Kidney (tissue), 14 donors: Measurements from ENCODE around the gene LYST. TPM values are rescaled to one million over a fixed set of nuclear protein-coding genes. Genes with fewer than 3 reads are reported as not detected.

ENCODE experiments used
- DNase-seq, 5 donors: peaks; one replicate each; pipeline ENCODE4 v3.0.0-alpha.2; 2013 to 2020
- FAIRE-seq: peaks from 2 replicates; lab custom pipeline; 2012; peaks lifted over from hg19 to GRCh38; lab: Jason Lieb, UNC
- H3K27ac ChIP-seq, 2 donors: one replicate each; pipeline ENCODE4 v1.7.0; 2013; ENCODE audit warnings: low read depth in 2 of 2, low read length in 2 of 2, inconsistent platforms in 1 of 2
- H3K27me3 ChIP-seq: one replicate; pipeline ENCODE4 v1.7.1; 2013; ENCODE audit warnings: low read length, inconsistent platforms; ENCODE audit not compliant: control insufficient read depth, insufficient read depth
- H3K36me3 ChIP-seq, 3 donors: one replicate each; pipeline versions ENCODE4 v1.7.0 to v1.7.1; 2013; ENCODE audit warnings: low read length in 3 of 3, control low read depth in 1 of 3, inconsistent platforms in 1 of 3; ENCODE audit not compliant: insufficient read depth in 3 of 3, control insufficient read depth in 2 of 3
- H3K4me1 ChIP-seq, 3 donors: one replicate each; pipeline versions ENCODE4 v1.7.0 to v1.7.1; 2013; ENCODE audit warnings: low read length in 3 of 3, inconsistent platforms in 1 of 3, low read depth in 1 of 3; ENCODE audit not compliant: control insufficient read depth in 2 of 3, insufficient read depth in 2 of 3
- H3K4me3 ChIP-seq, 3 donors: one replicate each; pipeline versions ENCODE4 v1.7.0 to v1.8.1; 2013; ENCODE audit warnings: low read length in 3 of 3, control low read depth in 1 of 3, inconsistent platforms in 1 of 3
- H3K9ac ChIP-seq, 3 donors: one replicate each; pipeline versions ENCODE4 v1.7.0 to v1.7.1; 2013; ENCODE audit warnings: low read length in 3 of 3, control low read depth in 1 of 3, inconsistent platforms in 1 of 3
- H3K9me3 ChIP-seq, 3 donors: one replicate each; pipeline versions ENCODE4 v1.7.0 to v1.7.1; 2013; ENCODE audit warnings: low read length in 3 of 3, control low read depth in 1 of 3, inconsistent platforms in 1 of 3; ENCODE audit not compliant: control insufficient read depth in 2 of 3, insufficient read depth in 1 of 3
- intact Hi-C: fragments of 100-400 bp; cut with DNase I; formaldehyde crosslinking; loops from one replicate; pipeline ENCODE4 v1.11.1; 2022
- polyA plus RNA-seq: library from polyadenylated mRNA; stranded (reverse); fragments of 350-450 nt; fragmentation: Illumina TruSeq; extraction: RNeasy Lipid Tissue Mini Kit (QIAGEN cat#74804); gene quantifications from one replicate; pipeline ENCODE4 v1.2.3, GENCODE V29; 2014; ENCODE audit warnings: low read depth, low replicate concordance; ENCODE audit not compliant: insufficient read depth
- total RNA-seq: library from RNA; stranded (reverse); fragmentation: NEBNext Ultra II Directional; extraction: Animal tissue kit (Norgen Biotek cat#: 25700); gene quantifications from one replicate; pipeline ENCODE4 v1.2.1, GENCODE V29; 2021
- TF ChIP-seq, protein P1 (sequence below): IDR thresholded peaks from 3 replicates; pipeline ENCODE4 v1.5.1; 2012; ENCODE audit warnings: mild to moderate bottlenecking, moderate library complexity, borderline replicate concordance; ENCODE audit not compliant: insufficient read depth; ENCODE audit errors: extremely low read depth
- donor health status: control.
- donor health status: control.
- donor health status: control.
- donor health status: control.
- donor health status: control.
- donor health status: DM: yes; HTN: yes; CAD: no.
- donor health status: Normal renal cell carcinoma (clear cell type).

The LYST gene
- total and polyA plus RNA-seq, 2 donors from 2014 or later, result 4.6 to 30.3 TPM

GRCh38 chr1:235721982-235722381 is 144.7 kb downstream of the LYST start:
- Histone ChIP-seq H3K36me3 (peaks cover 2 to 11% (median 10%) of the 10 kb centered on the region in 3 donors), H3K9me3 (no peaks in the 10 kb centered on the region), H3K9ac (no peak overlapping the region), H3K4me1 (no peaks in the 10 kb centered on the region), H3K27me3 (no peaks in the 10 kb centered on the region), H3K4me3 (no peak overlapping the region), H3K27ac (no peak overlapping the region)
- TF ChIP-seq, protein P1, sequence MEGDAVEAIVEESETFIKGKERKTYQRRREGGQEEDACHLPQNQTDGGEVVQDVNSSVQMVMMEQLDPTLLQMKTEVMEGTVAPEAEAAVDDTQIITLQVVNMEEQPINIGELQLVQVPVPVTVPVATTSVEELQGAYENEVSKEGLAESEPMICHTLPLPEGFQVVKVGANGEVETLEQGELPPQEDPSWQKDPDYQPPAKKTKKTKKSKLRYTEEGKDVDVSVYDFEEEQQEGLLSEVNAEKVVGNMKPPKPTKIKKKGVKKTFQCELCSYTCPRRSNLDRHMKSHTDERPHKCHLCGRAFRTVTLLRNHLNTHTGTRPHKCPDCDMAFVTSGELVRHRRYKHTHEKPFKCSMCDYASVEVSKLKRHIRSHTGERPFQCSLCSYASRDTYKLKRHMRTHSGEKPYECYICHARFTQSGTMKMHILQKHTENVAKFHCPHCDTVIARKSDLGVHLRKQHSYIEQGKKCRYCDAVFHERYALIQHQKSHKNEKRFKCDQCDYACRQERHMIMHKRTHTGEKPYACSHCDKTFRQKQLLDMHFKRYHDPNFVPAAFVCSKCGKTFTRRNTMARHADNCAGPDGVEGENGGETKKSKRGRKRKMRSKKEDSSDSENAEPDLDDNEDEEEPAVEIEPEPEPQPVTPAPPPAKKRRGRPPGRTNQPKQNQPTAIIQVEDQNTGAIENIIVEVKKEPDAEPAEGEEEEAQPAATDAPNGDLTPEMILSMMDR, result no peak
- intact Hi-C loops, result no loop called here
- no peak for DNase-seq
- no peak for FAIRE-seq

GRCh38 chr1:235720544-235720943 is 146.2 kb downstream of the LYST start:
- H3K9ac ChIP-seq, result no peak overlapping the region
- no peak for FAIRE-seq
- H3K36me3 ChIP-seq, result peaks cover 2 to 11% (median 10%) of the 10 kb centered on the region in 3 donors
- intact Hi-C loops, result no loop called here
- H3K4me3 ChIP-seq, result no peak overlapping the region
- no peak for DNase-seq
- TF ChIP-seq, protein P1, result no peak
- no peaks in the 10 kb centered on the region for H3K9me3 ChIP-seq
- no peaks in the 10 kb centered on the region for H3K27me3 ChIP-seq
- H3K4me1 ChIP-seq, result no peaks in the 10 kb centered on the region
- H3K27ac ChIP-seq, result no peak overlapping the region

- H3K27ac ChIP-seq, result no peak overlapping the region
- FAIRE-seq (no peak), DNase-seq (no peak)
- TF ChIP-seq, protein P1, result no peak
- H3K36me3 ChIP-seq, result no peaks in the 10 kb centered on the region
- no peak overlapping the region for H3K4me3 ChIP-seq
- intact Hi-C loops, result no loop called here
- H3K9me3 ChIP-seq, result no peaks in the 10 kb centered on the region
- H3K9ac ChIP-seq, result no peak overlapping the region
- H3K27me3 ChIP-seq, result no peaks in the 10 kb centered on the region
- no peaks in the 10 kb centered on the region for H3K4me1 ChIP-seq
Observed at GRCh38 chr1:235714205-235714897, 152.4 kb downstream of the LYST start.

DNA sequence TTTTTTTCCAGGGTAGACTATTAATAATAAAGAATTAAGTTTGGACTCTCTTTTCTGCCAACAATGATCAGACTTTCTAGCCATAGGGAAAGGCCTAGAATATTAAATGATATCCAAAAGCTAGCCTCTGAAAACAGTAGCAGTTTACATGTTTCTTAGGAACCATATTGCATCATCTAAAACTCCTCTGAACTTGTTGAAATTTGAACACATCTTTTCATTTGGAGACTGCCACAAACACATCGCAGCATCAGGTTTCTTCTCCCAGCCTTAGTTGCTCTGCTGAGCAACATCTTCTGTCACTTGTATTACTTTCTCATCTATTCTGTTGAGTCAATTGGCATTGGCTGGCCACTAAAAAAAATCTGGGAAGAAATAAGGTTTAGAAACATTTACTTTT is 153.9 kb downstream of the LYST start:
- Histone ChIP-seq H3K9me3 (no peaks in the 10 kb centered on the region), H3K4me3 (no peak overlapping the region), H3K27me3 (no peaks in the 10 kb centered on the region), H3K9ac (no peak overlapping the region), H3K4me1 (no peaks in the 10 kb centered on the region), H3K27ac (no peak overlapping the region), H3K36me3 (peaks cover 0 to 9% (median 0%) of the 10 kb centered on the region in 3 donors)
- TF ChIP-seq, protein P1, result no peak
- FAIRE-seq (no peak), DNase-seq (no peak)
- intact Hi-C loops, result no loop called here
